Ovary (tissue), 9 donors: ENCODE results near the gene KRTAP9-9. TPM values are rescaled to one million over a fixed set of nuclear protein-coding genes. Genes with fewer than 3 reads are reported as not detected.
"Not testable (repeated sequence)": the region's sequence is repeated elsewhere in the genome, so short reads cannot be mapped to it uniquely, and the experiment has no call there.

ENCODE experiments used
- DNase-seq, 5 donors: peaks; one replicate each; pipeline ENCODE4 v3.0.0-alpha.2; 2019 to 2020
- H3K27ac ChIP-seq, 2 donors: fragments of 200-600 bp; one replicate each; pipeline versions ENCODE4 v1.5.1 to v1.8.0; 2019 to 2022
- H3K27me3 ChIP-seq: fragments of 200-600 bp; one replicate; pipeline ENCODE4 v1.8.0; 2022
- H3K36me3 ChIP-seq: fragments of 200-600 bp; sonication (generic); one replicate; pipeline ENCODE4 v1.5.1; 2019
- H3K4me1 ChIP-seq: one replicate; pipeline ENCODE4 v1.8.1; 2013; ENCODE audit warnings: mild to moderate bottlenecking, moderate library complexity; ENCODE audit not compliant: insufficient read depth
- H3K4me3 ChIP-seq: fragments of 200-600 bp; sonication (generic); one replicate; pipeline ENCODE4 v1.5.1; 2017
- H3K9me3 ChIP-seq, 2 donors: fragments of 200-600 bp in 1 of 2; sonication (generic) in 1 of 2; one replicate each; pipeline versions ENCODE4 v1.5.1 to v1.8.1; 2013 to 2019; ENCODE audit warnings: mild to moderate bottlenecking in 1 of 2, moderate library complexity in 1 of 2
- EP300 ChIP-seq: sonication (generic); formaldehyde crosslinking; IDR thresholded peaks from one replicate; pipeline ENCODE4 v1.6.1; 2017; ENCODE audit warnings: antibody characterized with exemption
- POLR2A ChIP-seq: fragments of 450-650 bp; IDR thresholded peaks from one replicate; pipeline ENCODE4 v1.6.1; 2017; ENCODE audit warnings: antibody characterized with exemption, mild to moderate bottlenecking, moderate library complexity
- WGBS, 3 donors: extraction: QIAGEN DNeasy Blood & Tissue Kit in 1 of 3; methylation state at CpG; one replicate each; pipeline versions ENCODE4 v1.1.5 to v1.1.7; 2013 to 2017; 5-methylcytosine and 5-hydroxymethylcytosine counted together
- intact Hi-C, 4 donors: fragments of 100-400 bp; cut with DNase I; formaldehyde crosslinking; loops; one replicate each; pipeline versions ENCODE4 v1.11.0 to v1.15.1; 2022 to 2023
- polyA plus RNA-seq, 2 donors: library from polyadenylated mRNA; stranded (reverse); fragments of 200-250 nt in 1 of 2; fragments of 350-450 nt in 1 of 2; fragmentation: Illumina TruSeq in 1 of 2; extraction: RNeasy Lipid Tissue Mini Kit (QIAGEN cat#74804) in 1 of 2; gene quantifications; one replicate each; pipeline ENCODE4 v1.2.3, GENCODE V29; 2013 to 2014
- total RNA-seq, 7 donors: library from RNA; depleted of rRNA in 2 of 7; stranded (reverse); fragments of >200 nt in 2 of 7; fragmentation: NEBNext Ultra II Directional in 3 of 7; extraction: Animal tissue kit (Norgen Biotek cat#: 25700) in 3 of 7; gene quantifications; one replicate each; pipeline versions ENCODE4 v1.1.0 to v1.2.4, GENCODE V29; 2016 to 2023
- TF ChIP-seq, protein P1 (sequence below), 3 donors: fragments of 450-650 bp in 2 of 3; fragments of 200-600 bp in 1 of 3; IDR thresholded peaks; one replicate each; pipeline versions ENCODE4 v1.5.1 to v1.8.0; 2016 to 2022; ENCODE audit warnings: antibody characterized with exemption in 3 of 3, mild to moderate bottlenecking in 1 of 3
- donor health status: DM: no; HTN: no; CAD: no; lungs with moderate emphysema.
- donor health status: DM: no; HTN: no; CAD: no.
- donor health status: Bipolar disorder and iron deficiency.
- donor health status: DM: yes; HTN: yes; CAD: no.
- donor health status: DM: no; HTN: no; CAD: no.
- donor health status: DM: yes; HTN: yes; CAD: no.

The KRTAP9-9 gene
- total and polyA plus RNA-seq, 9 donors = not detected

DNA sequence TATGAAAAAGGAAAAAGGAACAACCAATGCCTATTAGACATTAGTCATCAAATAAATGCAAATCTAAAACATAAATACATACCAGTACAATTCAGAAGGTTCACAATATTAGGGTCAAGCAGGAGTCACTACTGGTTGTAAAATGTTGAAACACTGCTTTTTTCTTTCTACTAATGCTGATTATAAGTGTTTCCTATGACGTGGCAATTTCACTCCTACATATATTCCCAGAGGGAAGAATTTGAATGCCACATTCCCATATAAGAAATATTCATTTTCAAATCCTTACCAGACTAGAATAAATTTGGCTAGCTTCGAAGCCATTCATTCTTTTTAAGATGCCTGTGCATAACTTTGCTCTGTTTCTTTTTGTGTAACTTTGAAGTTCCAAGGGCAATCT, 31.4 kb upstream of the KRTAP9-9 start:
- no peak overlapping the region for H3K4me3 ChIP-seq
- 35 to 53% (median 41%) methylated on average over 2 of the region's 2 CpGs for WGBS, 3 donors
- TF ChIP-seq, protein P1, sequence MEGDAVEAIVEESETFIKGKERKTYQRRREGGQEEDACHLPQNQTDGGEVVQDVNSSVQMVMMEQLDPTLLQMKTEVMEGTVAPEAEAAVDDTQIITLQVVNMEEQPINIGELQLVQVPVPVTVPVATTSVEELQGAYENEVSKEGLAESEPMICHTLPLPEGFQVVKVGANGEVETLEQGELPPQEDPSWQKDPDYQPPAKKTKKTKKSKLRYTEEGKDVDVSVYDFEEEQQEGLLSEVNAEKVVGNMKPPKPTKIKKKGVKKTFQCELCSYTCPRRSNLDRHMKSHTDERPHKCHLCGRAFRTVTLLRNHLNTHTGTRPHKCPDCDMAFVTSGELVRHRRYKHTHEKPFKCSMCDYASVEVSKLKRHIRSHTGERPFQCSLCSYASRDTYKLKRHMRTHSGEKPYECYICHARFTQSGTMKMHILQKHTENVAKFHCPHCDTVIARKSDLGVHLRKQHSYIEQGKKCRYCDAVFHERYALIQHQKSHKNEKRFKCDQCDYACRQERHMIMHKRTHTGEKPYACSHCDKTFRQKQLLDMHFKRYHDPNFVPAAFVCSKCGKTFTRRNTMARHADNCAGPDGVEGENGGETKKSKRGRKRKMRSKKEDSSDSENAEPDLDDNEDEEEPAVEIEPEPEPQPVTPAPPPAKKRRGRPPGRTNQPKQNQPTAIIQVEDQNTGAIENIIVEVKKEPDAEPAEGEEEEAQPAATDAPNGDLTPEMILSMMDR (IDR thresholded peaks at IDR 0.05) = no peak
- TF ChIP-seq EP300 (no peak), POLR2A (no peak)

DNA sequence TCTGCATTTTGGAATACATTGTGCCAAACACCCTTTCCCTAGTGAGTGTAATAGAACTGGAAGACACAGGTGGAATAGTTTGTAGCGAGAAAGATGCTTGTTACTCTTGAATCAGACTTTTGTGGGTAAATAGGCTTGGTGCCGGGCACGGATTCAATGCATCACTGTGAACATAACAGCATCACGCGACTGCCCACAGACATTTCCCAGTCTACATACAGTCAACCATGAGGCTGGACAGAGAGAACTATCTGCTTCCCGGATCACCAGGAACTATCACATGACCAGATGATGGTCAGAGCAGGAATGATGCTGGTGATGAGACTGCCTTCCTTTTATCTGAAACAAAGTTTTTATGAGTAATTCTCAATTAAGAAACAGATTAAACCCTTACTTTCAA, 29.1 kb upstream of the KRTAP9-9 start:
- 89 to 91% (median 91%) methylated on average over 6 of the region's 6 CpGs for WGBS, 3 donors
- H3K4me1 ChIP-seq = no peaks in the 10 kb centered on the region
- no peak overlapping the region for H3K27ac ChIP-seq
- H3K27me3 ChIP-seq = no peaks in the 10 kb centered on the region
- TF ChIP-seq POLR2A (no peak), EP300 (no peak)
- TF ChIP-seq, protein P1 (IDR thresholded peaks at IDR 0.05) = no peak
- no peaks in the 10 kb centered on the region for H3K9me3 ChIP-seq
- intact Hi-C loops = no loop called here
- no peak overlapping the region for H3K4me3 ChIP-seq
- no peaks in the 10 kb centered on the region for H3K36me3 ChIP-seq
- DNase-seq = no peak

More for the DNA sequence above, 31.4 kb upstream of the KRTAP9-9 start:
- Histone ChIP-seq H3K27ac (no peak overlapping the region), H3K36me3 (no peaks in the 10 kb centered on the region), H3K4me1 (no peaks in the 10 kb centered on the region), H3K27me3 (no peaks in the 10 kb centered on the region), H3K9me3 (no peaks in the 10 kb centered on the region)
- DNase-seq = no peak
- intact Hi-C loops = no loop called here

DNA sequence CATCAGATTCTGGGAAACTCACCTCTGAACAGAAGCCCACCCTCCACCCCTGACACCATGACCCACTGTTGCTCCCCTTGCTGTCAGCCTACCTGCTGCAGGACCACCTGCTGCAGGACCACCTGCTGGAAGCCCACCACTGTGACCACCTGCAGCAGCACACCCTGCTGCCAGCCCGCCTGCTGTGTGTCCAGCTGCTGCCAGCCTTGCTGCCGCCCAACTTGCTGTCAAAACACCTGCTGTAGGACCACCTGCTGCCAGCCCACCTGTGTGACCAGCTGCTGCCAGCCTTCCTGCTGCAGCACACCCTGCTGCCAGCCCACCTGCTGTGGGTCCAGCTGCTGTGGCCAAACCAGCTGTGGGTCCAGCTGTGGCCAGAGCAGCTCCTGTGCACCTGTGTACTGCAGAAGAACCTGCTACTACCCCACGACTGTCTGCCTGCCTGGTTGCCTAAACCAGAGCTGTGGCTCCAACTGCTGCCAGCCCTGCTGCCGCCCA, 28.5 kb upstream of the KRTAP9-9 start, which contains the start of gene KRTAP9-2:
KRTAP9-2 (plus strand) TSS at position 51 of the 498 bp plus-strand sequence; CDS start at position 58, 7 bp downstream.
- H3K27me3 ChIP-seq, intact Hi-C loops, H3K9me3 ChIP-seq, H3K4me3 ChIP-seq, H3K4me1 ChIP-seq, H3K27ac ChIP-seq, DNase-seq, H3K36me3 ChIP-seq: not testable (repeated sequence)
- WGBS, 3 donors = 71 to 77% methylated on average over 3 of the region's 4 CpGs; no CpG with 5 or more reads in 1 of the 3 donors

DNA sequence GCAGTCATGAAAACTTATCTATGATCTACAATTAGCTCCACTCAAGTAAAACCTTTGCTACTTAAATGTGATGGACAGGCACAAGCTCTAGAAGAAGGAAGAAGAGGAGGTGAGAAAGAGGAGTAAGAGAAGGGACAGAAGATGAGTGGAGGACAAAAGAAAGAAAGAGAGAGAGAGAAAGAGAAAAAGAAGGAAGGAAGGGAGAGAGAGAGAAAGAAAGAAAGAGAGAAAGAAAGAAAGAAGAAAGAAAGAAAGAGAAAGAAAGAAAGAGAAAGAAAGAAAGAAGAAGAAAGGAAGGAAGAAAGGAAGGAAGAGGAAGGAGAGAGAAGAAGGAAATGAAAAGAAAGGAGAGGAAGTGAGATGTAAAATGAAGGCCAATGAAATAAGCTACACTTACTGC, 25.1 kb upstream of the KRTAP9-9 start:
- DNase-seq = no peak
- H3K4me1 ChIP-seq = no peaks in the 10 kb centered on the region
- TF ChIP-seq EP300 (no peak), POLR2A (no peak)
- TF ChIP-seq, protein P1 (IDR thresholded peaks at IDR 0.05) = no peak
- no peaks in the 10 kb centered on the region for H3K27me3 ChIP-seq
- H3K4me3 ChIP-seq = no peak overlapping the region
- no peak overlapping the region for H3K27ac ChIP-seq
- no peaks in the 10 kb centered on the region for H3K36me3 ChIP-seq
- no peaks in the 10 kb centered on the region for H3K9me3 ChIP-seq
- intact Hi-C loops = no loop called here

DNA sequence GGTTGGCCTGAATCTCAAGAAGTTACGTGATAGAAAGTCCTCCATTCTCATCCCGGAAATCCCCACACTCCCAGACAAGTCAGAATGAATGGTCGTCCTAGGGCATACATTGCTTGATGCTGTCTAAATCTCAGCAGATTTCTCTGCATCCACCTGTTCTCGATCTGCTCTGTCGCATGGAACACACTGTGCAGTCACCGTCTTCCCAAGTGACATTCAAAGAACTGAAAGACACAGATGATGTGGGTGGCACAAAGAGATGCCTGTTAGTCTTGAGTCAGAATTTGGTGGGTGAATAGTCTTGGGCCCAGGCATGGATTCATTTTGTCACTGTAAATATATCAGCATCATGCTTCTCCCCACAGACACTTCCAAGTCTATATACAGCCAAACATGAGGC, 23.5 kb upstream of the KRTAP9-9 start:
- 88 to 89% (median 89%) methylated on average over 6 of the region's 6 CpGs for WGBS, 3 donors
- Histone ChIP-seq H3K27ac (no peak overlapping the region), H3K36me3 (no peaks in the 10 kb centered on the region), H3K9me3 (no peaks in the 10 kb centered on the region), H3K4me1 (no peaks in the 10 kb centered on the region), H3K4me3 (no peak overlapping the region), H3K27me3 (no peaks in the 10 kb centered on the region)
- DNase-seq = no peak
- intact Hi-C loops = no loop called here
- TF ChIP-seq POLR2A = no peak
- TF ChIP-seq, protein P1 (IDR thresholded peaks at IDR 0.05) = no peak

DNA sequence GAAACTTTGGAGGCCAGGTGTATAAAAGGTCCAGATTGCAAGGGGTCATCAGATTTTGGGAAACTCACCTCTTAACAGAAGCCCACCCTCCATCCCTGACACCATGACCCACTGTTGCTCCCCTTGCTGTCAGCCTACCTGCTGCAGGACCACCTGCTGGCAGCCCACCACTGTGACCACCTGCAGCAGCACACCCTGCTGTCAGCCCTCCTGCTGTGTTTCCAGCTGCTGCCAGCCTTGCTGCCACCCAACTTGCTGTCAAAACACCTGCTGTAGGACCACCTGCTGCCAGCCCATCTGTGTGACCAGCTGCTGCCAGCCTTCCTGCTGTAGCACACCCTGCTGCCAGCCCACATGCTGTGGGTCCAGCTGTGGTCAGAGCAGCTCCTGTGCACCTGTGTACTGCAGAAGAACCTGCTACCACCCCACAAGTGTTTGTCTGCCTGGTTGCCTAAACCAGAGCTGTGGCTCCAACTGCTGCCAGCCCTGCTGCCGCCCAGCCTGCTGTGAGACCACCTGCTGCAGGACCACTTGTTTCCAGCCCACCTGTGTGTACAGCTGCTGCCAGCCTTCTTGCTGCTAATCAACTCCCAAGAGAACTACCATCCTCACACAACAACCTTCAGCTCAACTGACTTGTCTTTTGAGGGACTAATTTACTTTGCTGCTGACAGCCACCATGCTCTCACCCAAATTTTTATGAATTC, 22.6 kb upstream of the KRTAP9-9 start, which contains the start of gene KRTAP9-3:
KRTAP9-3 (plus strand) TSS at position 51 of the 707 bp plus-strand sequence; CDS start at position 104, 53 bp downstream.
- H3K36me3 ChIP-seq, H3K9me3 ChIP-seq, H3K4me3 ChIP-seq, H3K27ac ChIP-seq, H3K4me1 ChIP-seq, H3K27me3 ChIP-seq, intact Hi-C loops, DNase-seq: not testable (repeated sequence)
- WGBS, 3 donors = 82 to 100% (median 88%) methylated on average over 1 of the region's 1 CpG

DNA sequence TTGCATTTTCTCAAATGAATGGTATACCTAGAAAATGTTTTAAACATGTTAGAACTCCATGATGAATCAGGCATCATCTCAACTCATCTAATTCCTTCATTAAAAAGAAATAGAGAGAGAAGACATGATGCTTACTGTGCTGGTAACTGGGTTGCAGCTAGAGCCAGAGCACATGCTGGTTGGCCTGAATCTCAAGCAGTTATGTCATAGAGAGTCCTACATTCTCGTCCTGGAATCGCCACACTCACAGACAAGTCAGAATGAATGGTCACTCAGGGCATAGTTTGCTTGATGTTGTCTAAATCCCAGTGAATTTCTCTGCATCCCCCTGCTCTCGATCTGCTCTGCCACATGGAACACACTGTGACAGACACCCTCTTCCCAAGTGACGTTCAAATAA, 18.1 kb upstream of the KRTAP9-9 start:
- H3K36me3 ChIP-seq, H3K4me3 ChIP-seq, DNase-seq, intact Hi-C loops, H3K27ac ChIP-seq, H3K27me3 ChIP-seq, H3K4me1 ChIP-seq, H3K9me3 ChIP-seq: not testable (repeated sequence)
- WGBS, 3 donors = 72 to 78% (median 77%) methylated on average over 4 of the region's 4 CpGs
